ENCODE data around the gene PRKCSH. TPM values are rescaled to one million over a fixed set of nuclear protein-coding genes. Genes with fewer than 3 reads are reported as not detected.

PRKCSH gene
- total RNA-seq, 2 donors from 2014 or later = 303 to 321 TPM

Other genes with a start within 250 kb of the PRKCSH start
- 1 to 10 TPM; 3.9 to 5.2 TPM for gene KANK2, start 238.1 kb upstream of the PRKCSH start, total RNA-seq
- not detected for gene ANGPTL8, start 196.0 kb upstream of the PRKCSH start, total RNA-seq
- 1 to 10 TPM; 1.7 to 2.6 TPM for gene DOCK6, start 173.1 kb upstream of the PRKCSH start, total RNA-seq
- not detected for gene TSPAN16, start 139.5 kb upstream of the PRKCSH start, total RNA-seq
- 10 to 100 TPM; 17.5 to 33.4 TPM for gene RAB3D, start 96.0 kb upstream of the PRKCSH start, total RNA-seq
- gene TMEM205, start 89.4 kb upstream of the PRKCSH start, total RNA-seq = 10 to 100 TPM; 35.8 to 54.3 TPM
- gene CCDC159, start 89.1 kb upstream of the PRKCSH start, total RNA-seq = 10 to 100 TPM; 26.5 to 37.8 TPM
- gene PLPPR2, start 80.2 kb upstream of the PRKCSH start, total RNA-seq = 10 to 100 TPM in 1 of 2 donors, 1 to 10 TPM in 1; 9.4 to 11.3 TPM
- gene SWSAP1, start 61.0 kb upstream of the PRKCSH start, total RNA-seq = 1 to 10 TPM; 1.6 to 3.0 TPM
- 1 to 10 TPM; 3.0 to 5.1 TPM for gene EPOR, start 51.3 kb upstream of the PRKCSH start, total RNA-seq
- gene RGL3, start 16.3 kb upstream of the PRKCSH start, total RNA-seq = not detected
- not detected for gene ODAD3, start 514 bp upstream of the PRKCSH start, total RNA-seq
- gene ELAVL3, start 45.4 kb downstream of the PRKCSH start, total RNA-seq = under 1 TPM in 1 of 2 donors, not detected in 1; 0.40 TPM
- 10 to 100 TPM; 23.7 to 23.8 TPM for gene ZNF653, start 70.2 kb downstream of the PRKCSH start, total RNA-seq
- 10 to 100 TPM; 27.0 to 37.3 TPM for gene ECSIT, start 93.5 kb downstream of the PRKCSH start, total RNA-seq
- not detected for gene CNN1, start 103.2 kb downstream of the PRKCSH start, total RNA-seq
- 10 to 100 TPM; 58.3 to 95.1 TPM for gene ELOF1, start 123.6 kb downstream of the PRKCSH start, total RNA-seq
- 1 to 10 TPM; 3.0 to 3.5 TPM for gene ACP5, start 142.0 kb downstream of the PRKCSH start, total RNA-seq
- gene ZNF627, start 161.8 kb downstream of the PRKCSH start, total RNA-seq = 1 to 10 TPM; 5.1 to 6.8 TPM

Data from natural killer cell treated with Interleukin-12 subunit alpha and Interleukin-12 subunit beta and Interleukin-15 and Interleukin-18, amount 100 ng/mL, for 72 hours (primary cell).